A549 (cell line): ENCODE data around the gene LRRC4C. TPM values are rescaled to one million over a fixed set of nuclear protein-coding genes. Genes with fewer than 3 reads are reported as not detected.

Experiments
- ATAC-seq, 2 experiments: fragments of 200-7000 bp in 1 of 2; fragments of >200 bp in 1 of 2; cut with Nextera tagmentation in 1 of 2; cut with Tn5 transposase in 1 of 2; 3 replicates each; pipeline versions ENCODE4 v1.8.0 to v1.9.1; 2018 to 2020; ENCODE audit warnings: mild to moderate bottlenecking in 1 of 2, moderate library complexity in 1 of 2
- CTCF ChIA-PET: fragments of 300-600 bp; sonication (Branson Sonifier 250); formaldehyde crosslinking; extraction: SDS; loops from one replicate; lab custom pipeline; 2021; ENCODE audit warnings: antibody characterized with exemption, inconsistent platforms; lab: Yijun Ruan, JAX
- POLR2A ChIA-PET: fragments of 350-600 bp; formaldehyde crosslinking; extraction: SDS; loops from one replicate; lab custom pipeline; 2021; ENCODE audit warnings: antibody characterized with exemption, inconsistent platforms; lab: Yijun Ruan, JAX
- DNase-seq, 2 experiments: peaks; one replicate each; pipeline versions ENCODE4 v3.0.0 to v3.0.0-alpha.2; 2011 to 2016; ENCODE audit warnings: low read depth in 1 of 2, low spot score in 1 of 2
- FAIRE-seq: peaks from 2 replicates; lab custom pipeline; 2011; peaks lifted over from hg19 to GRCh38; lab: Jason Lieb, UNC
- H3K27ac ChIP-seq, 2 experiments: fragments of >200 bp; sonication (Bioruptor Twin); formaldehyde crosslinking; 3 replicates each; pipeline ENCODE4 v1.5.1; 2016 to 2017
- H3K4me1 ChIP-seq: fragments of >200 bp; sonication (Bioruptor Twin); formaldehyde crosslinking; 3 replicates; pipeline ENCODE4 v1.6.1; 2016
- H3K4me2 ChIP-seq: fragments of >200 bp; sonication (Bioruptor Twin); formaldehyde crosslinking; 3 replicates; pipeline ENCODE4 v1.6.1; 2016
- H3K4me3 ChIP-seq: fragments of >200 bp; sonication (Bioruptor Twin); formaldehyde crosslinking; 3 replicates; pipeline ENCODE4 v1.5.1; 2016
- H3K9me3 ChIP-seq: fragments of >200 bp; sonication (Bioruptor Twin); formaldehyde crosslinking; 3 replicates; pipeline ENCODE4 v1.6.1; 2016
- CHD4 ChIP-seq: fragments of 200-600 bp; sonication (generic); IDR thresholded peaks from 2 replicates; pipeline ENCODE4 v1.6.1; 2016; ENCODE audit warnings: antibody characterized with exemption, mild to moderate bottlenecking, borderline replicate concordance
- HDAC2 ChIP-seq: fragments of 200-600 bp; sonication (generic); IDR thresholded peaks from 2 replicates; pipeline ENCODE4 v1.6.1; 2016
- HEYL ChIP-seq: fragments of 250-450 bp; sonication (Bioruptor Pico); IDR thresholded peaks from 2 replicates; pipeline ENCODE4 v1.8.0; 2021; ENCODE audit warnings: mild to moderate bottlenecking, moderate library complexity
- JUN ChIP-seq, 2 experiments: fragments of >200 bp; sonication (Bioruptor Twin); formaldehyde crosslinking; IDR thresholded peaks; 2 replicates in 1 of 2; 3 replicates in 1 of 2; pipeline ENCODE4 v1.6.1; 2016 to 2017
- KDM1A ChIP-seq: fragments of 200-600 bp; sonication (generic); IDR thresholded peaks from 2 replicates; pipeline ENCODE4 v1.6.1; 2016; ENCODE audit warnings: low read depth, mild to moderate bottlenecking
- MAFK ChIP-seq: fragments of 450-650 bp; IDR thresholded peaks from 2 replicates; pipeline ENCODE4 v1.6.1; 2014; ENCODE audit not compliant: partially characterized antibody
- MYC ChIP-seq: IDR thresholded peaks from 2 replicates; pipeline ENCODE4 v1.6.1; 2012; ENCODE audit warnings: mild to moderate bottlenecking, inconsistent platforms, low read length, improper control_type of control experiment, borderline replicate concordance
- POLR2AphosphoS2 ChIP-seq: conservative IDR thresholded peaks from 2 replicates; pipeline ENCODE4 v1.6.1; 2012; ENCODE audit warnings: low read length, improper control_type of control experiment, inconsistent platforms
- RARB ChIP-seq: fragments of 250-450 bp; sonication (Bioruptor Pico); IDR thresholded peaks from 2 replicates; pipeline ENCODE4 v1.8.0; 2021; ENCODE audit warnings: mild to moderate bottlenecking, moderate library complexity
- SMC3 ChIP-seq: fragments of >200 bp; sonication (Bioruptor Twin); formaldehyde crosslinking; IDR thresholded peaks from 3 replicates; pipeline ENCODE4 v1.6.1; 2018; ENCODE audit warnings: inconsistent platforms
- SREBF2 ChIP-seq: fragments of 450-650 bp; IDR thresholded peaks from 2 replicates; pipeline ENCODE4 v1.6.1; 2014; ENCODE audit warnings: mild to moderate bottlenecking, moderate library complexity
- ZSCAN20 ChIP-seq: fragments of 250-450 bp; sonication (Bioruptor Pico); IDR thresholded peaks from 2 replicates; pipeline ENCODE4 v1.8.0; 2022; ENCODE audit warnings: mild to moderate bottlenecking, moderate library complexity
- WGBS: methylation state at CpG from one replicate; pipeline ENCODE4 v1.1.6; 2017; ENCODE audit errors: missing lambda C conversion rate; 5-methylcytosine and 5-hydroxymethylcytosine counted together
- polyA plus RNA-seq, 4 experiments: library from polyadenylated mRNA; depleted of rRNA in 3 of 4; stranded (reverse); fragments of >200 nt; fragmentation: RNase III in 1 of 4; extraction: RNeasy Plus Mini Kit Qiagen cat#74134 plus additional on column Dnase treatment in 1 of 4; gene quantifications; 2 replicates in 3 of 4; 3 replicates in 1 of 4; pipeline ENCODE4 v1.2.3, GENCODE V29; 2011 to 2017
- TF ChIP-seq, protein P1 (sequence below): fragments of 200-600 bp; sonication (generic); IDR thresholded peaks from 2 replicates; pipeline ENCODE4 v1.6.1; 2016; ENCODE audit warnings: antibody characterized with exemption, mild to moderate bottlenecking, moderate library complexity
- TF ChIP-seq, protein P2 (sequence below): fragments of 250-450 bp; sonication (Bioruptor Pico); IDR thresholded peaks from 2 replicates; pipeline ENCODE4 v1.5.0; 2020; ENCODE audit warnings: low read depth, mild to moderate bottlenecking, moderate library complexity

The LRRC4C gene
- polyA plus RNA-seq, 2 of the 4 experiments (the other 2 are of a cell fraction): not detected

DNA sequence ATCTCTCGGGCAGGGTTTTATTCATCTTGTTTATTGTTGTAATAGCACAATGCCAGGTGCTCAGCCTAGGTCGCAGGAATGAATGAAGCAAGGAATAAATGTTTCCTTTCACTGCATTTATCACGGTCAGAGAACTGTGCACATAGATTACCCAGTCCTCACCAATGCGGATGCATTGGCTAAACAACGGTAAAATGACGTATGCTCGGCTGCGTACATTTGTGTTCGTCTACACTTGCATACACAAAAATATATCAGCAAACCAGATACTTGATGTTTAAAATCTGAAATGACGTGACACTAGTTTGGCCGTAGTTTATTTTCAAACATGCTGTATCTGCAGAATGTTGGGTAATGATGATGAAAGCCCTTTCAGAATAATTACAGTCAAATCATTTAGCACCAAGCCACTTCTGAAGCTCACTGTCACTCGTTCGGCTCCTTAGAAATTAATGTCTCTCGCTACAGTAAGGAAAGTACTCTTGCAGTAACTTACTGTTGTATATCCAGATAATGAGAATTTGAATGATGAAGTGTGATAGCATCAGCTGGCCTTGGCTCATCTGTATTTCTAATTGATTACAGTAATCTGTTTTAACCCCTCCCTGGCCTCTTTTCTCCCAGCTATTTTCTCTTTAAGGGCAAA lies 268.9 kb downstream of the LRRC4C start:
- H3K4me1 ChIP-seq: no peaks in the 10 kb centered on the region
- H3K27ac ChIP-seq: no peak overlapping the region
- no peak overlapping the region for H3K4me3 ChIP-seq
- no peaks in the 10 kb centered on the region for H3K9me3 ChIP-seq
- TF ChIP-seq KDM1A: no peak
- no peak for TF ChIP-seq CHD4
- no peak for TF ChIP-seq POLR2AphosphoS2
- TF ChIP-seq, protein P1, sequence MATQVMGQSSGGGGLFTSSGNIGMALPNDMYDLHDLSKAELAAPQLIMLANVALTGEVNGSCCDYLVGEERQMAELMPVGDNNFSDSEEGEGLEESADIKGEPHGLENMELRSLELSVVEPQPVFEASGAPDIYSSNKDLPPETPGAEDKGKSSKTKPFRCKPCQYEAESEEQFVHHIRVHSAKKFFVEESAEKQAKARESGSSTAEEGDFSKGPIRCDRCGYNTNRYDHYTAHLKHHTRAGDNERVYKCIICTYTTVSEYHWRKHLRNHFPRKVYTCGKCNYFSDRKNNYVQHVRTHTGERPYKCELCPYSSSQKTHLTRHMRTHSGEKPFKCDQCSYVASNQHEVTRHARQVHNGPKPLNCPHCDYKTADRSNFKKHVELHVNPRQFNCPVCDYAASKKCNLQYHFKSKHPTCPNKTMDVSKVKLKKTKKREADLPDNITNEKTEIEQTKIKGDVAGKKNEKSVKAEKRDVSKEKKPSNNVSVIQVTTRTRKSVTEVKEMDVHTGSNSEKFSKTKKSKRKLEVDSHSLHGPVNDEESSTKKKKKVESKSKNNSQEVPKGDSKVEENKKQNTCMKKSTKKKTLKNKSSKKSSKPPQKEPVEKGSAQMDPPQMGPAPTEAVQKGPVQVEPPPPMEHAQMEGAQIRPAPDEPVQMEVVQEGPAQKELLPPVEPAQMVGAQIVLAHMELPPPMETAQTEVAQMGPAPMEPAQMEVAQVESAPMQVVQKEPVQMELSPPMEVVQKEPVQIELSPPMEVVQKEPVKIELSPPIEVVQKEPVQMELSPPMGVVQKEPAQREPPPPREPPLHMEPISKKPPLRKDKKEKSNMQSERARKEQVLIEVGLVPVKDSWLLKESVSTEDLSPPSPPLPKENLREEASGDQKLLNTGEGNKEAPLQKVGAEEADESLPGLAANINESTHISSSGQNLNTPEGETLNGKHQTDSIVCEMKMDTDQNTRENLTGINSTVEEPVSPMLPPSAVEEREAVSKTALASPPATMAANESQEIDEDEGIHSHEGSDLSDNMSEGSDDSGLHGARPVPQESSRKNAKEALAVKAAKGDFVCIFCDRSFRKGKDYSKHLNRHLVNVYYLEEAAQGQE: no peak
- no peak for TF ChIP-seq MYC
- TF ChIP-seq SREBF2: no peak
- TF ChIP-seq SMC3: no peak
- TF ChIP-seq HEYL (CRISPR knock-in tag): no peak
- ATAC-seq (no peak), DNase-seq (no peak), FAIRE-seq (no peak)
- no peak overlapping the region for H3K4me2 ChIP-seq
- WGBS: 26% methylated on average over 14 of the region's 14 CpGs
- CTCF ChIA-PET: no interaction called here
- POLR2A ChIA-PET: no interaction called here

DNA sequence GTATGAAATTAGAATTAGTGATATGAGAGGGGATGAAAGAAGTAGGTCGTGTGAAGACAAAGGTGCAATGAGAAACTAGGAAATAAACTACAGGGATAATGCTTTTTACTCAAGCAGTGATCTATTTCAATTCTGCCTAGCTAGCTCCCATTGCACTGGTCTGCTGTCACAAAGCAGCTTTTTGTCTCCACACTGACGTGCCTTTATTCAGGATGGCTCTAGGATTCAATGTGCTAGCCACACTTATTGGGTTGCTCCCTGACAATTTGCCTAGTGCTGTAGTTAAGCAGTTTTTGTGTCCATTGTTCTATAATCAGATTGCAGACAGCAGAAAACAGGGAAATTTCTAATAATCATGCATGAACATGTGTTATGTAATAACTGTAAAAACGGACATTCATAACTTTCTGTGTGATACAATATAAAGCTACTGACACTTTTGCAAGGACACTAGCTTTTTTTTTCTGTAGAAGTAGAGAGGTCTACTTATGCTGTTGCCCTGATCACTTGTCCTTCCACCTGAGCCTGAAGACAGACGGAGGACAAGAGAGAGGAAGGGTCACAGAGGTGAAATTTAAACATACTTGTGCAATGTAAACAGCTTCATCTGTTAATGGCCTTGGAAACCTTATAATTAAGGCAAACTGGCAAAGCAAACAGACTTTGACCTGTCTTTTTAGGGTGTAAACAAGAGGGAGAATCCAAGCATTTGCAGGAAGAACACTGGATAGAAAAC lies 269.6 kb downstream of the LRRC4C start:
- POLR2A ChIA-PET: no interaction called here
- H3K4me1 ChIP-seq: no peaks in the 10 kb centered on the region
- no peak overlapping the region for H3K4me3 ChIP-seq
- DNase-seq (no peak), ATAC-seq (no peak), FAIRE-seq (no peak)
- no peak overlapping the region for H3K4me2 ChIP-seq
- WGBS: 3% methylated on average over 4 of the region's 4 CpGs
- CTCF ChIA-PET: no interaction called here
- no peaks in the 10 kb centered on the region for H3K9me3 ChIP-seq
- H3K27ac ChIP-seq: no peak overlapping the region
- TF ChIP-seq MAFK (no peak), ZSCAN20 (CRISPR knock-in tag) (no peak), HDAC2 (no peak), RARB (CRISPR knock-in tag) (no peak)
- TF ChIP-seq, protein P2, sequence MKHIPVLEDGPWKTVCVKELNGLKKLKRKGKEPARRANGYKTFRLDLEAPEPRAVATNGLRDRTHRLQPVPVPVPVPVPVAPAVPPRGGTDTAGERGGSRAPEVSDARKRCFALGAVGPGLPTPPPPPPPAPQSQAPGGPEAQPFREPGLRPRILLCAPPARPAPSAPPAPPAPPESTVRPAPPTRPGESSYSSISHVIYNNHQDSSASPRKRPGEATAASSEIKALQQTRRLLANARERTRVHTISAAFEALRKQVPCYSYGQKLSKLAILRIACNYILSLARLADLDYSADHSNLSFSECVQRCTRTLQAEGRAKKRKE (CRISPR knock-in tag): no peak

DNA sequence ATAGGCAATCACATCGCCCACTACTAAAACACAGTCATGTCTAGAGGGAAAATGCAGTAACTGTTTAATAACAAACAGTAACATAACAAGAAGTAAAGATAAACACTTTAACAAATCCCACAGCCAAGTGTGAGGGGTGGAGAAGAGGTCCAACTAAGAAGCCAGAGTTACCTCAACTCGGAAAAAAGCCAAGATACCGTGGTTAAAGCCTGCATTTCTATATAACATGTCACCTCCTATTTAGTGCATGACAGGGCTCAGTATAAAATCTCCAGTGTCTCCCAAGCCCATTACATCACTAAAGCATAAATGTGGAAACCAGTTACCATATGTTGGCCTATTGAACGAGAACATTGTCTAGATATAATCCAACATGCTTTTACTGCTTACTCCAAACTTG lies 281.7 kb downstream of the LRRC4C start:
- Histone ChIP-seq H3K9me3 (no peaks in the 10 kb centered on the region), H3K4me2 (no peak overlapping the region), H3K27ac (no peak overlapping the region), H3K4me3 (no peak overlapping the region), H3K4me1 (no peaks in the 10 kb centered on the region)
- CTCF ChIA-PET: no interaction called here
- no peak for TF ChIP-seq JUN (IDR thresholded peaks at IDR 0.05)
- POLR2A ChIA-PET: no interaction called here
- WGBS: 1% methylated on average over 4 of the region's 4 CpGs
- DNase-seq (no peak), ATAC-seq (no peak), FAIRE-seq (no peak)
